ENCODE data around the gene SUPT3H.

DNA sequence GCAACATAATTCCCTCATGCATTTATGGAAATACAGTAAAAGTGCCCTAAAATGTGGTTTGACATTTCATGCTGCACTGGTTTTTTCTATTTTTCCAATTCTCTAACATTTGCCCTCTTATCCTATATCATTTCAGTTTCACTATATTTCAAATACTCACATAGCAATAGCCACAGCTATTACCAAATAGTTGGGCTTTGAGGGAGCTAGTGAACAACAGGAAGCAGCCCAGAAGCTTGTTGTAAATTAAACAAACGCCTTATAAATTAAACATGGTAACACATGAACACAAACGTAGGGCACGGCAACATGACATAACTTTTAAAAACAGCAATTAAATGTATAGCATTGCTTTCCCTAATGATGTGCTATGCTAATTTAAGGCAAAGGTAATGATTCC is 521.3 kb downstream of the SUPT3H start:
- TF ChIP-seq, protein P1, sequence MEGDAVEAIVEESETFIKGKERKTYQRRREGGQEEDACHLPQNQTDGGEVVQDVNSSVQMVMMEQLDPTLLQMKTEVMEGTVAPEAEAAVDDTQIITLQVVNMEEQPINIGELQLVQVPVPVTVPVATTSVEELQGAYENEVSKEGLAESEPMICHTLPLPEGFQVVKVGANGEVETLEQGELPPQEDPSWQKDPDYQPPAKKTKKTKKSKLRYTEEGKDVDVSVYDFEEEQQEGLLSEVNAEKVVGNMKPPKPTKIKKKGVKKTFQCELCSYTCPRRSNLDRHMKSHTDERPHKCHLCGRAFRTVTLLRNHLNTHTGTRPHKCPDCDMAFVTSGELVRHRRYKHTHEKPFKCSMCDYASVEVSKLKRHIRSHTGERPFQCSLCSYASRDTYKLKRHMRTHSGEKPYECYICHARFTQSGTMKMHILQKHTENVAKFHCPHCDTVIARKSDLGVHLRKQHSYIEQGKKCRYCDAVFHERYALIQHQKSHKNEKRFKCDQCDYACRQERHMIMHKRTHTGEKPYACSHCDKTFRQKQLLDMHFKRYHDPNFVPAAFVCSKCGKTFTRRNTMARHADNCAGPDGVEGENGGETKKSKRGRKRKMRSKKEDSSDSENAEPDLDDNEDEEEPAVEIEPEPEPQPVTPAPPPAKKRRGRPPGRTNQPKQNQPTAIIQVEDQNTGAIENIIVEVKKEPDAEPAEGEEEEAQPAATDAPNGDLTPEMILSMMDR (IDR thresholded peaks at IDR 0.05), result no peak
- TF ChIP-seq POLR2A (IDR thresholded peaks at IDR 0.05), result no peak
